SK-N-SH treated with all-trans-retinoic acid at 6 μM for 48 hours (cell line): ENCODE data around the gene AGAP2.

ENCODE experiments used
- ATAC-seq: fragments of 200-7000 bp; cut with Tn5 transposase; 3 replicates; pipeline ENCODE4 v1.9.1; 2020; ENCODE audit warnings: mild to moderate bottlenecking, moderate library complexity
- ARNTL ChIP-seq: fragments of 450-650 bp; formaldehyde crosslinking; IDR thresholded peaks from 2 replicates; pipeline ENCODE4 v1.5.0; 2020; ENCODE audit warnings: low read depth, mild to moderate bottlenecking, moderate library complexity, borderline replicate concordance
- BACH2 ChIP-seq: fragments of 250-450 bp; sonication (Bioruptor Pico); IDR thresholded peaks from 2 replicates; pipeline ENCODE4 v1.9.0; 2021; ENCODE audit warnings: mild to moderate bottlenecking, borderline replicate concordance
- CREB5 ChIP-seq: fragments of 250-450 bp; sonication (Bioruptor Pico); IDR thresholded peaks from 2 replicates; pipeline ENCODE4 v1.5.1; 2020; ENCODE audit warnings: low read depth, mild to moderate bottlenecking, moderate library complexity
- CSDC2 ChIP-seq: fragments of 250-450 bp; sonication (Bioruptor Pico); IDR thresholded peaks from 2 replicates; pipeline ENCODE4 v1.5.0; 2020; ENCODE audit warnings: mild to moderate bottlenecking, moderate library complexity
- ESRRG ChIP-seq: fragments of 250-450 bp; sonication (Bioruptor Pico); IDR thresholded peaks from 2 replicates; pipeline ENCODE4 v1.6.1; 2021; ENCODE audit warnings: mild to moderate bottlenecking
- GLIS3 ChIP-seq: fragments of 250-450 bp; sonication (Bioruptor Pico); IDR thresholded peaks from 2 replicates; pipeline ENCODE4 v1.5.0; 2020; ENCODE audit warnings: mild to moderate bottlenecking, moderate library complexity
- ISL1 ChIP-seq: fragments of 250-450 bp; sonication (Bioruptor Pico); IDR thresholded peaks from 2 replicates; pipeline ENCODE4 v2.1.2; 2022; ENCODE audit warnings: mild to moderate bottlenecking, moderate library complexity
- OSR1 ChIP-seq: fragments of 250-450 bp; sonication (Bioruptor Pico); IDR thresholded peaks from 2 replicates; pipeline ENCODE4 v1.8.0; 2022; ENCODE audit warnings: moderate library complexity, mild to moderate bottlenecking, inconsistent platforms
- PPARA ChIP-seq: fragments of 250-450 bp; sonication (Bioruptor Pico); IDR thresholded peaks from 2 replicates; pipeline ENCODE4 v1.5.0; 2020; ENCODE audit warnings: mild to moderate bottlenecking, borderline replicate concordance
- SNAI2 ChIP-seq: fragments of 250-450 bp; sonication (Bioruptor Pico); IDR thresholded peaks from 2 replicates; pipeline ENCODE4 v1.5.0; 2020; ENCODE audit warnings: mild to moderate bottlenecking, moderate library complexity
- TCF4 ChIP-seq: fragments of 250-450 bp; sonication (Bioruptor Pico); IDR thresholded peaks from 2 replicates; pipeline ENCODE4 v1.8.0; 2021; ENCODE audit warnings: mild to moderate bottlenecking, moderate library complexity, borderline replicate concordance
- TOX ChIP-seq: fragments of 250-450 bp; sonication (Bioruptor Pico); IDR thresholded peaks from 2 replicates; pipeline ENCODE4 v1.8.0; 2021; ENCODE audit warnings: mild to moderate bottlenecking, moderate library complexity, borderline replicate concordance
- ZC3H10 ChIP-seq: fragments of 250-450 bp; sonication (Bioruptor Pico); IDR thresholded peaks from 2 replicates; pipeline ENCODE4 v1.5.1; 2021; ENCODE audit warnings: mild to moderate bottlenecking, moderate library complexity
- ZFP3 ChIP-seq: fragments of 250-450 bp; sonication (Bioruptor Pico); IDR thresholded peaks from 2 replicates; pipeline ENCODE4 v1.5.0; 2020; ENCODE audit warnings: mild to moderate bottlenecking, moderate library complexity
- ZFP30 ChIP-seq: fragments of 450-650 bp; formaldehyde crosslinking; IDR thresholded peaks from 2 replicates; pipeline ENCODE4 v1.5.0; 2022; ENCODE audit warnings: mild to moderate bottlenecking, moderate library complexity
- ZNF70 ChIP-seq: fragments of 450-650 bp; formaldehyde crosslinking; IDR thresholded peaks from 2 replicates; pipeline ENCODE4 v1.5.0; 2020; ENCODE audit warnings: mild to moderate bottlenecking, moderate library complexity
- ZNF8 ChIP-seq: fragments of 450-650 bp; formaldehyde crosslinking; IDR thresholded peaks from 2 replicates; pipeline ENCODE4 v1.5.0; 2020; ENCODE audit warnings: mild to moderate bottlenecking, moderate library complexity
- TF ChIP-seq, protein P1 (sequence below): fragments of 250-450 bp; sonication (Bioruptor Pico); IDR thresholded peaks from 2 replicates; pipeline ENCODE4 v1.5.1; 2021; ENCODE audit warnings: mild to moderate bottlenecking, moderate library complexity
- TF ChIP-seq, protein P2 (sequence below): fragments of 250-450 bp; sonication (Bioruptor Pico); IDR thresholded peaks from 2 replicates; pipeline ENCODE4 v1.5.0; 2020; ENCODE audit warnings: mild to moderate bottlenecking, moderate library complexity
- TF ChIP-seq, protein P3 (sequence below): fragments of 250-450 bp; sonication (Bioruptor Pico); IDR thresholded peaks from 2 replicates; pipeline ENCODE4 v1.8.0; 2021; ENCODE audit warnings: low read depth, mild to moderate bottlenecking, moderate library complexity, borderline replicate concordance
- TF ChIP-seq, protein P4 (sequence below): fragments of 250-450 bp; sonication (Bioruptor Pico); IDR thresholded peaks from 2 replicates; pipeline ENCODE4 v1.8.0; 2020; ENCODE audit warnings: mild to moderate bottlenecking, moderate library complexity, borderline replicate concordance

AGAP2 gene

GRCh38 chr12:57707250-57707649, 31.3 kb downstream of the AGAP2 start:
- no peak for ATAC-seq
- TF ChIP-seq CSDC2 (CRISPR knock-in tag): no peak
- no peak for TF ChIP-seq OSR1 (CRISPR knock-in tag)
- TF ChIP-seq PPARA (CRISPR knock-in tag): no peak
- no peak for TF ChIP-seq ISL1 (CRISPR knock-in tag)
- TF ChIP-seq, protein P1, sequence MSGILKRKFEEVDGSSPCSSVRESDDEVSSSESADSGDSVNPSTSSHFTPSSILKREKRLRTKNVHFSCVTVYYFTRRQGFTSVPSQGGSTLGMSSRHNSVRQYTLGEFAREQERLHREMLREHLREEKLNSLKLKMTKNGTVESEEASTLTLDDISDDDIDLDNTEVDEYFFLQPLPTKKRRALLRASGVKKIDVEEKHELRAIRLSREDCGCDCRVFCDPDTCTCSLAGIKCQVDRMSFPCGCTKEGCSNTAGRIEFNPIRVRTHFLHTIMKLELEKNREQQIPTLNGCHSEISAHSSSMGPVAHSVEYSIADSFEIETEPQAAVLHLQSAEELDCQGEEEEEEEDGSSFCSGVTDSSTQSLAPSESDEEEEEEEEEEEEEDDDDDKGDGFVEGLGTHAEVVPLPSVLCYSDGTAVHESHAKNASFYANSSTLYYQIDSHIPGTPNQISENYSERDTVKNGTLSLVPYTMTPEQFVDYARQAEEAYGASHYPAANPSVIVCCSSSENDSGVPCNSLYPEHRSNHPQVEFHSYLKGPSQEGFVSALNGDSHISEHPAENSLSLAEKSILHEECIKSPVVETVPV (CRISPR knock-in tag): no peak
- no peak for TF ChIP-seq TCF4 (CRISPR knock-in tag)

DNA sequence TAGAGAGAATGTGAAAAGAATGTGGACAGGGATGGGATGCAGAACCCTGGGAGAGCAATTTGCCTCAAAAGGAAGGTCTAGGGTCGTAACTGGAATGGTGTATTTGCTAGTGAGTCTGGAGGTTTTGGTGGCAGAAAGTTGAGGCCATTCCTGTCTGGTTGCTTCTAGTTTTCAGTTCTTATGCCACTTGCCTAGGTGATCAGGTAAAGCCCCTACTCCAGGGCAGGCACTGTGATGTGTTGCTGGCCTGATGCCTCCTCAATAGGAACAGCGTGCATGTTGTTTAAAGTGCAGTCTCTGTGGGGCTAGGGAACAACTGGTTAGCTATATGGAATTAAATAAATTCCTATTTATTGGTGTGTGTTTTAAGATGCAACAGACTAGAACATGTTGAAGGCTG, 38.2 kb downstream of the AGAP2 start:
- TF ChIP-seq, protein P2, sequence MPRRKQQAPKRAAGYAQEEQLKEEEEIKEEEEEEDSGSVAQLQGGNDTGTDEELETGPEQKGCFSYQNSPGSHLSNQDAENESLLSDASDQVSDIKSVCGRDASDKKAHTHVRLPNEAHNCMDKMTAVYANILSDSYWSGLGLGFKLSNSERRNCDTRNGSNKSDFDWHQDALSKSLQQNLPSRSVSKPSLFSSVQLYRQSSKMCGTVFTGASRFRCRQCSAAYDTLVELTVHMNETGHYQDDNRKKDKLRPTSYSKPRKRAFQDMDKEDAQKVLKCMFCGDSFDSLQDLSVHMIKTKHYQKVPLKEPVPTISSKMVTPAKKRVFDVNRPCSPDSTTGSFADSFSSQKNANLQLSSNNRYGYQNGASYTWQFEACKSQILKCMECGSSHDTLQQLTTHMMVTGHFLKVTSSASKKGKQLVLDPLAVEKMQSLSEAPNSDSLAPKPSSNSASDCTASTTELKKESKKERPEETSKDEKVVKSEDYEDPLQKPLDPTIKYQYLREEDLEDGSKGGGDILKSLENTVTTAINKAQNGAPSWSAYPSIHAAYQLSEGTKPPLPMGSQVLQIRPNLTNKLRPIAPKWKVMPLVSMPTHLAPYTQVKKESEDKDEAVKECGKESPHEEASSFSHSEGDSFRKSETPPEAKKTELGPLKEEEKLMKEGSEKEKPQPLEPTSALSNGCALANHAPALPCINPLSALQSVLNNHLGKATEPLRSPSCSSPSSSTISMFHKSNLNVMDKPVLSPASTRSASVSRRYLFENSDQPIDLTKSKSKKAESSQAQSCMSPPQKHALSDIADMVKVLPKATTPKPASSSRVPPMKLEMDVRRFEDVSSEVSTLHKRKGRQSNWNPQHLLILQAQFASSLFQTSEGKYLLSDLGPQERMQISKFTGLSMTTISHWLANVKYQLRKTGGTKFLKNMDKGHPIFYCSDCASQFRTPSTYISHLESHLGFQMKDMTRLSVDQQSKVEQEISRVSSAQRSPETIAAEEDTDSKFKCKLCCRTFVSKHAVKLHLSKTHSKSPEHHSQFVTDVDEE: no peak
- no peak for TF ChIP-seq SNAI2 (CRISPR knock-in tag)
- TF ChIP-seq OSR1 (CRISPR knock-in tag): no peak
- no peak for TF ChIP-seq ZFP3 (CRISPR knock-in tag)
- TF ChIP-seq ZNF70 (CRISPR knock-in tag): no peak
- no peak for TF ChIP-seq ZNF8 (CRISPR knock-in tag)
- TF ChIP-seq, protein P3, sequence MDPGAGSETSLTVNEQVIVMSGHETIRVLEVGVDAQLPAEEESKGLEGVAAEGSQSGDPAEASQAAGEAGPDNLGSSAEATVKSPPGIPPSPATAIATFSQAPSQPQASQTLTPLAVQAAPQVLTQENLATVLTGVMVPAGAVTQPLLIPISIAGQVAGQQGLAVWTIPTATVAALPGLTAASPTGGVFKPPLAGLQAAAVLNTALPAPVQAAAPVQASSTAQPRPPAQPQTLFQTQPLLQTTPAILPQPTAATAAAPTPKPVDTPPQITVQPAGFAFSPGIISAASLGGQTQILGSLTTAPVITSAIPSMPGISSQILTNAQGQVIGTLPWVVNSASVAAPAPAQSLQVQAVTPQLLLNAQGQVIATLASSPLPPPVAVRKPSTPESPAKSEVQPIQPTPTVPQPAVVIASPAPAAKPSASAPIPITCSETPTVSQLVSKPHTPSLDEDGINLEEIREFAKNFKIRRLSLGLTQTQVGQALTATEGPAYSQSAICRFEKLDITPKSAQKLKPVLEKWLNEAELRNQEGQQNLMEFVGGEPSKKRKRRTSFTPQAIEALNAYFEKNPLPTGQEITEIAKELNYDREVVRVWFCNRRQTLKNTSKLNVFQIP (CRISPR knock-in tag): no peak
- TF ChIP-seq ESRRG (CRISPR knock-in tag): no peak
- TF ChIP-seq ISL1 (CRISPR knock-in tag): no peak
- TF ChIP-seq, protein P4, sequence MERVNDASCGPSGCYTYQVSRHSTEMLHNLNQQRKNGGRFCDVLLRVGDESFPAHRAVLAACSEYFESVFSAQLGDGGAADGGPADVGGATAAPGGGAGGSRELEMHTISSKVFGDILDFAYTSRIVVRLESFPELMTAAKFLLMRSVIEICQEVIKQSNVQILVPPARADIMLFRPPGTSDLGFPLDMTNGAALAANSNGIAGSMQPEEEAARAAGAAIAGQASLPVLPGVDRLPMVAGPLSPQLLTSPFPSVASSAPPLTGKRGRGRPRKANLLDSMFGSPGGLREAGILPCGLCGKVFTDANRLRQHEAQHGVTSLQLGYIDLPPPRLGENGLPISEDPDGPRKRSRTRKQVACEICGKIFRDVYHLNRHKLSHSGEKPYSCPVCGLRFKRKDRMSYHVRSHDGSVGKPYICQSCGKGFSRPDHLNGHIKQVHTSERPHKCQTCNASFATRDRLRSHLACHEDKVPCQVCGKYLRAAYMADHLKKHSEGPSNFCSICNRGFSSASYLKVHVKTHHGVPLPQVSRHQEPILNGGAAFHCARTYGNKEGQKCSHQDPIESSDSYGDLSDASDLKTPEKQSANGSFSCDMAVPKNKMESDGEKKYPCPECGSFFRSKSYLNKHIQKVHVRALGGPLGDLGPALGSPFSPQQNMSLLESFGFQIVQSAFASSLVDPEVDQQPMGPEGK (CRISPR knock-in tag): no peak
- TF ChIP-seq, protein P1 (CRISPR knock-in tag): no peak
- no peak for TF ChIP-seq BACH2
- no peak for TF ChIP-seq ZFP30 (CRISPR knock-in tag)
- no peak for TF ChIP-seq GLIS3
- TF ChIP-seq PPARA (CRISPR knock-in tag): no peak
- no peak for TF ChIP-seq CREB5 (CRISPR knock-in tag)
- TF ChIP-seq ZC3H10 (CRISPR knock-in tag): no peak
- no peak for TF ChIP-seq TCF4 (CRISPR knock-in tag)
- TF ChIP-seq ARNTL (CRISPR knock-in tag): no peak
- no peak for TF ChIP-seq TOX (CRISPR knock-in tag)
- TF ChIP-seq, all 23 proteins: peak for 0
- ATAC-seq: no peak
